ENCODE results near the gene IL1RN.

The IL1RN gene

DNA sequence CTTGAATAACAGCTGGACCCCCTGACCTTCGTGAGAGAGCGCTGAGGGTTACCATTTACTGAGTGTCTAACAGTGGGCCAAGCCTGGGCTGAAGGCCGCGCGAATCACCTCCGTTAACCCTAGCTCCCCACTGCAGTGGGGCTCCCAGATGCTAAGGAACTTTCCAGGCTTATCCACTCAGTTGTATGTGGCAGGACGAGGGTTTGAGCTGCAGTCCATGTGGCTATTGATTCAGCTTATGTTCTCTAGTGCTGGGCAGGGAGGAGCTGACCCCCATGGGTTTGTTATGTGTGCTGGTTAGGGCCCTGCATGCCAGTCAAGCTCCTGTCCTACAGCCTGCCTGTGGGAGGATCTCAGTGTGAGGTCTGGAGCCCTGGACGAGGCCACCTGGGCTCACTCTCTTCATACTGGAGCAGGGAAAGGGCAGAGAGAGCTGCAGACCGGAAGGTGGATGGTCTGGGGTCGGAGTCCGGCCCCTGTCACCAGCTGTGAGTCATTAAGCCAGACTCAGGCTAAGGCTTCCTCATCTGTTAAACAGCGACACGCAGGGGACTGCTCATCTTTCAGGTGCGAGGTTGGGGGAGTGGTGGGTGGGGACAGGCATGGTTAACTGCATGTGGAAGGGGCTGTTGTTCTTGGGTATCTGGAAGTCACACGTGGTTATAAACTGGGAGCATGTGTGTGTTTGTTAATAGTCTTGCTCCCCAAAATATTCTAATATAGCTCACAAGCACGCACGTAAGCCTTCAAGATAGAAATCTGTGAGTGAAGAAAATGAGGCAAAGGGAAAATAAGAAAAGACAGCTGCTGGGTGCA, 52.9 kb downstream of the IL1RN start:
- in situ Hi-C loops (cut with MboI; ENCODE audit: low pct_unique_long_range_greater_than_20kb, low sequenced_read_pairs, unreplicated experiment), result loop anchor here (5.0 kb wide), 1 partner anchor 38 kb away; no protein-coding TSS in a partner anchor
- TF ChIP-seq, protein P1, sequence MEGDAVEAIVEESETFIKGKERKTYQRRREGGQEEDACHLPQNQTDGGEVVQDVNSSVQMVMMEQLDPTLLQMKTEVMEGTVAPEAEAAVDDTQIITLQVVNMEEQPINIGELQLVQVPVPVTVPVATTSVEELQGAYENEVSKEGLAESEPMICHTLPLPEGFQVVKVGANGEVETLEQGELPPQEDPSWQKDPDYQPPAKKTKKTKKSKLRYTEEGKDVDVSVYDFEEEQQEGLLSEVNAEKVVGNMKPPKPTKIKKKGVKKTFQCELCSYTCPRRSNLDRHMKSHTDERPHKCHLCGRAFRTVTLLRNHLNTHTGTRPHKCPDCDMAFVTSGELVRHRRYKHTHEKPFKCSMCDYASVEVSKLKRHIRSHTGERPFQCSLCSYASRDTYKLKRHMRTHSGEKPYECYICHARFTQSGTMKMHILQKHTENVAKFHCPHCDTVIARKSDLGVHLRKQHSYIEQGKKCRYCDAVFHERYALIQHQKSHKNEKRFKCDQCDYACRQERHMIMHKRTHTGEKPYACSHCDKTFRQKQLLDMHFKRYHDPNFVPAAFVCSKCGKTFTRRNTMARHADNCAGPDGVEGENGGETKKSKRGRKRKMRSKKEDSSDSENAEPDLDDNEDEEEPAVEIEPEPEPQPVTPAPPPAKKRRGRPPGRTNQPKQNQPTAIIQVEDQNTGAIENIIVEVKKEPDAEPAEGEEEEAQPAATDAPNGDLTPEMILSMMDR (IDR thresholded peaks at IDR 0.05; ENCODE audit: extremely low read depth, insufficient read depth, missing control alignments), result no peak
- DNase-seq (ENCODE audit: low spot score), result no peak

DNA sequence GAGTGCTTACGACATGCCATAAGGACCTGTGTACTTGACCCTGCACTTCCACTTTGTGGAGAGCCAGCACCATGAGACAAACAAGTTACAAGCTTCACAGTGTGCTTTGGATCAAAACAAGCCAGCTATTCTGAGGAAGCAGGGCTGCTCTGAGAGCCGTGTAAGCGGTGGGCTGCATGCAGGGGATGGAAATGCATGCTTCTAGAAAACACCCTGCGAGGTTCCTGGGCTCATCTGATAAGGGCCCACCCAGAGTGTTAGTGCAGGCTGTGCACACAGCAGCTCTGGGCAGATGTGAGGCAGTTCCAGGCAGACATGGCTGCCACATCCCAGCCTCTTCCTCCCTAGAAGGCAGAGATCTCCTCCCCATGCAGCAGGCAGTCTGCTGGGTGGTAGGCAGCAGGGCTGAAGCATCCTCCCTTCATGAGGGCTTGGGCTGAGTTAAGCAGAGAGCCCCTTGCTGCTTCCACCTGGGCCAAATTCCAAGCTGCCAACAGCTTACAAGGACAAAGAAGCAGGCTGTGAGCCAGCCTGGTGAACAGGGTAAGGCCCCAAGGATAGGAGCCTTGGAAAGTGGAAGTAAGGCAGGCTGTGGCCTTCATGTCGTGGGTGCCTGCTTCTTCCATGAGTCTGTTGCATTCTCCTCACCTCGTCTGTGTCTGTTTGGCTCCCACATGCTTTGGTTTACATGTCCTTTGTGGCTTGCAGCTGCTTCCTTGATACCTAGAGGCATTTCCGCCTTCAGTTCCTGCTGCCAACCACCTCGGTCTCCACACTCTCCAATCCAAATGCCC, 54.1 kb downstream of the IL1RN start:
- no peak for DNase-seq (ENCODE audit: low spot score)
- TF ChIP-seq, protein P1 (IDR thresholded peaks at IDR 0.05; ENCODE audit: extremely low read depth, insufficient read depth, missing control alignments), result no peak
- in situ Hi-C loops (cut with MboI; ENCODE audit: low pct_unique_long_range_greater_than_20kb, low sequenced_read_pairs, unreplicated experiment), result loop anchor here (5.0 kb wide), 1 partner anchor 39 kb away; no protein-coding TSS in a partner anchor

DNA sequence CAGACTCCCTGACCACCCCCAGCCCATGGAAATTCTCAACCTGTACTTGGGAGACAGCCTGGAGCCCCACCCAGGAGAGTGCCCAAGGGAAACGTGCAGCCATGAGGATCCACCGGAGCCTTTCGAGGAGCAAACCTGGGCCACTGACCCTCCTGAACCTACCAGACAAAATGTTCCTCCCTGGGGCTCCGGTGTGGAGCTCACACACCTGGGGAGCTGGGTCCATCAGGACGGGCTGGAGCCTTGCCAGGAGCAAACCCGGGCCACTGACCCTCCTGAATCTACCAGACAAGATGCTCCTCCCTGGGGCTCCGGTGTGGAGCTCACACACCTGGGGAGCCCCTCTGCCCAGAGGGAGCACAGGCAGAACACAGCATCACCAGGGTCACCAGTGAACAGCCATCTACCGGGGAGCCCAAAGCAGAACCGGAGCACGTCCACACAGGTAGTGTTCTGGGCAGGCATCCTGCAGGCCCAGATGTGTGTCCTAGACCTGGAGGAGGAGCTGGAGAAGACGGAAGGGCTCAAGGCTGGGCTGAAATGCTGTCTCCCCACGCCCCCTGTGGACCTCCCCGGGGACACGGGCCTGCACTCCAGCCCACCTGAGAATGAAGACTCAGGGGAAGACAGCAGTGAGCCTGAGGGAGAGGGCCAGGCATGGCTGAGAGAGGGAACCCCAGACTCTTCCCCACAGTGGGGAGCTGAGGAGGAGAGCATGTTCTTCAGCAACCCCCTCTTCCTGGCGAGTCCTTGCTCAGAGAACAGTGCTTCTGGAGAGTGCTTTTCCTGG, 55.3 kb downstream of the IL1RN start:
- TF ChIP-seq, protein P1 (IDR thresholded peaks at IDR 0.05; ENCODE audit: extremely low read depth, insufficient read depth, missing control alignments), result no peak
- no peak for DNase-seq (ENCODE audit: low spot score)
- in situ Hi-C loops (cut with MboI; ENCODE audit: low pct_unique_long_range_greater_than_20kb, low sequenced_read_pairs, unreplicated experiment), result loop anchor here (5.0 kb wide), 1 partner anchor 40 kb away; no protein-coding TSS in a partner anchor

DNA sequence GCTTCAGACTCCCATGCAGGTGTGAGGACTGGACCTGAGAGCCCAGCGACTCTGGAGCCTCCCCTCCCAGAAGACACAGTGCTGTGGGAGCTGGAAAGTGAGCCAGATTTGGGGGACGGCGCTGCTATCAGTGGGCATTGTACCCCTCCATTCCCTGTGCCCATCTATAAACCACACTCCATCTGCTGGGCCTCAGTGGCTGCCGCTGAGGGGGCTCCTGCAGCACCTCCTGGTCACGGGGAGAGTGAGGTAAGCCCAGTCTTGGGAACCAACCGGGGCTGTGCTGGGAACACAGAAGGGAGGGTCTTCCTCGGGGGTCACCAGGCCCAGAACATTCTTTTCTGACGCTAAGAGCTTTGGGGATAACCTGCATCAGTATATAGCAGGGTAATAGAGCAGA, 55.9 kb downstream of the IL1RN start:
- TF ChIP-seq, protein P1 (IDR thresholded peaks at IDR 0.05; ENCODE audit: extremely low read depth, insufficient read depth, missing control alignments), result no peak
- no peak for DNase-seq (ENCODE audit: low spot score)
- in situ Hi-C loops (cut with MboI; ENCODE audit: low pct_unique_long_range_greater_than_20kb, low sequenced_read_pairs, unreplicated experiment), result loop anchor here (5.0 kb wide), 1 partner anchor 41 kb away; no protein-coding TSS in a partner anchor

Measured in GM13977 (cell line).